ENCODE measurements around the gene PDGFD. TPM values are rescaled to one million over a fixed set of nuclear protein-coding genes. Genes with fewer than 3 reads are reported as not detected.

PDGFD gene
- polyA plus RNA-seq, 1 donor: 18.1 TPM

DNA sequence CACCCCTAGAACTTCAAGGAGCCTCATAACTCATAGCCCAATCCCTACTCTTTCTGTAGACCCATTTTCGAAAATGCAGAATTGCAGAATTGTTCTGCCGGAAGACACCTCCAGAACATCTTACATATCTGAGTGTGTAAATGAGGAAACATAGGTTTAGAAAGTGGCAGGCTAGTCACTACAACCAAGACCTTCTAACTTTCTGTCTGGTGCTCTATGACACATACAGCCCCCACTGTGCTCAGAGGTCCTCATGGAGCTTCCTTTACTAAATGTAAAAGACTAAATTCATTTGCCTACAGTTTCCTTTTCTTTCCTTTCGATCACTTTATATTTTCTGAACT is 259.7 kb downstream of the PDGFD start:
- H3K4me3 ChIP-seq (ENCODE audit: low read length): no peak overlapping the region
- H3K9me3 ChIP-seq (ENCODE audit: control insufficient read depth, low read depth, low read length): no peaks in the 10 kb centered on the region
- H3K36me3 ChIP-seq (ENCODE audit: control insufficient read depth, insufficient read depth, low read length): no peaks in the 10 kb centered on the region
- H3K27ac ChIP-seq (ENCODE audit: low read length): no peak overlapping the region
- H3K4me1 ChIP-seq (ENCODE audit: control insufficient read depth, insufficient read depth, low read length): no peaks in the 10 kb centered on the region
- 100% methylated on average over 1 of the region's 3 CpGs for WGBS (ENCODE audit: insufficient coverage, low lambda C conversion rate)
- H3K27me3 ChIP-seq (ENCODE audit: control insufficient read depth, insufficient read depth, low read length): no peaks in the 10 kb centered on the region
- DNase-seq: no peak

GRCh38 chr11:103903621-103904323 is 260.2 kb downstream of the PDGFD start:
- Histone ChIP-seq H3K9me3 (ENCODE audit: control insufficient read depth, low read depth, low read length) (no peaks in the 10 kb centered on the region), H3K27ac (ENCODE audit: low read length) (no peak overlapping the region)
- 75% methylated on average over 2 of the region's 2 CpGs for WGBS (ENCODE audit: insufficient coverage, low lambda C conversion rate)

GRCh38 chr11:103902994-103903393 is 261.0 kb downstream of the PDGFD start:
- WGBS (ENCODE audit: insufficient coverage, low lambda C conversion rate): no CpG with 5 or more reads among the region's 1 CpG

More at GRCh38 chr11:103903621-103904323, 260.2 kb downstream of the PDGFD start:
- H3K4me3 ChIP-seq (ENCODE audit: low read length): no peak overlapping the region
- H3K4me1 ChIP-seq (ENCODE audit: control insufficient read depth, insufficient read depth, low read length): no peaks in the 10 kb centered on the region
- no peaks in the 10 kb centered on the region for H3K27me3 ChIP-seq (ENCODE audit: control insufficient read depth, insufficient read depth, low read length)
- DNase-seq: no peak
- H3K36me3 ChIP-seq (ENCODE audit: control insufficient read depth, insufficient read depth, low read length): no peaks in the 10 kb centered on the region

DNA sequence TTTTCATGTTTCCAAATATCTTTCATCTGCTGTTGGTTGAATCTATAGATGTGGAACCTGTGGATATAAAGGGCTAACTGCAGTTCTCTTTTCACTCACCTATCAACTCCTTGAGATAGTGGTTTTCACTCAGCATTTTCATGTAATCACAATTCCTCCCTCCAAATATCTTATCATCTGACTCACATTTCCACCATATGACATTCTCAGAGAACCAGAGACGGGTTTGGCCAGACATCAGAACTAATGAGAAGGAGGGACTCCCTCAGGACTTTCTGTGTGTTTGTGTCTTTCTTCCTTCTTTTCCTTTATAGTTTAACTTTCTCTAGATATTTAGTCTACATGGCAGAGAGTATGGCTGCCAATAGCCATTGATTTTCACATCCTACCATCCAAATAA is 262.3 kb downstream of the PDGFD start:
- WGBS (ENCODE audit: insufficient coverage, low lambda C conversion rate): 60% methylated on average over 1 of the region's 1 CpG
- no peak for DNase-seq
- Histone ChIP-seq H3K4me1 (ENCODE audit: control insufficient read depth, insufficient read depth, low read length) (no peaks in the 10 kb centered on the region), H3K4me3 (ENCODE audit: low read length) (no peak overlapping the region), H3K9me3 (ENCODE audit: control insufficient read depth, low read depth, low read length) (no peaks in the 10 kb centered on the region), H3K27ac (ENCODE audit: low read length) (no peak overlapping the region), H3K27me3 (ENCODE audit: control insufficient read depth, insufficient read depth, low read length) (no peaks in the 10 kb centered on the region), H3K36me3 (ENCODE audit: control insufficient read depth, insufficient read depth, low read length) (no peaks in the 10 kb centered on the region)

More at GRCh38 chr11:103902994-103903393, 261.0 kb downstream of the PDGFD start:
- H3K27ac ChIP-seq (ENCODE audit: low read length): no peak overlapping the region
- no peaks in the 10 kb centered on the region for H3K4me1 ChIP-seq (ENCODE audit: control insufficient read depth, insufficient read depth, low read length)
- no peak for DNase-seq
- H3K4me3 ChIP-seq (ENCODE audit: low read length): no peak overlapping the region
- H3K27me3 ChIP-seq (ENCODE audit: control insufficient read depth, insufficient read depth, low read length): no peaks in the 10 kb centered on the region
- no peaks in the 10 kb centered on the region for H3K9me3 ChIP-seq (ENCODE audit: control insufficient read depth, low read depth, low read length)
- no peaks in the 10 kb centered on the region for H3K36me3 ChIP-seq (ENCODE audit: control insufficient read depth, insufficient read depth, low read length)

DNA sequence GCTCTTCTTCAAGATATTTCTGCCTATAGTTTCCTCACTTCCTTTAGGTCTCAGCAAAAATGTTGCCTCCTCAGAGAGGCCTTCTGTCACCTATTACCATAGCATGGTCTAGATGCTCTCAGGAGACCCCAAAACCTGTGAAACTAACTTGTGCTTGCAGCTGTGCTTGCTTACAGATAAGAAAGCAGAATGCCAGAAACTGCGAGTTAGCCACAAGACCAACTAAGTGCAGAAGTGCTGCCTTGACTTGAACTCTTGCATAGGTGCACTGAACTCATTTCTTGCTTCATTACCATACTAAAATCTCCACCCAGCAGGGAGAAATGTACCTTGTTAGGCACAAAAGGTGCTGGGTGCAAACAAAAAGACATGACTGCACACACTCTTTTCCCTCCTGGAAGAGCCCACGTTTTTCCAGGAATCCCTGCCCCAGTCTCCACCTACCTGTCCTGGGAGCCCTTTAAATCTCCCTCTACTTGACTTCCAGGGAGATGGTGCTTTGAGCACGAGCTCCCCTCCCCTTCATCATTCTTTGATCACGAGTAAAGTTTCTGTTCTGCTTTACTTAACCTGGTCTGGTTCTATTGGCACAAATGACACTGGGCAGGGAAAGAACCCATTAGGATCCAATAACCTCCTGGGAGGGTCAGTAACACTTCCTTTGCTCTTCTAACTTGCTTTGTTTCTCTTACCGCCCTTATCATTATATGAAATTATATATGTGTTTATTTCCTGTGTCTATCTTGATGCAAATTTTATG is 265.2 kb downstream of the PDGFD start:
- Histone ChIP-seq H3K27ac (ENCODE audit: low read length) (no peak overlapping the region), H3K36me3 (ENCODE audit: control insufficient read depth, insufficient read depth, low read length) (no peaks in the 10 kb centered on the region), H3K9me3 (ENCODE audit: control insufficient read depth, low read depth, low read length) (no peaks in the 10 kb centered on the region), H3K4me3 (ENCODE audit: low read length) (no peak overlapping the region), H3K4me1 (ENCODE audit: control insufficient read depth, insufficient read depth, low read length) (no peaks in the 10 kb centered on the region), H3K27me3 (ENCODE audit: control insufficient read depth, insufficient read depth, low read length) (no peaks in the 10 kb centered on the region)
- WGBS (ENCODE audit: insufficient coverage, low lambda C conversion rate): 55% methylated on average over 2 of the region's 5 CpGs
- DNase-seq: no peak

- Histone ChIP-seq H3K9me3 (ENCODE audit: control insufficient read depth, low read depth, low read length) (no peaks in the 10 kb centered on the region), H3K4me3 (ENCODE audit: low read length) (no peak overlapping the region), H3K27ac (ENCODE audit: low read length) (no peak overlapping the region), H3K36me3 (ENCODE audit: control insufficient read depth, insufficient read depth, low read length) (no peaks in the 10 kb centered on the region), H3K4me1 (ENCODE audit: control insufficient read depth, insufficient read depth, low read length) (no peaks in the 10 kb centered on the region), H3K27me3 (ENCODE audit: control insufficient read depth, insufficient read depth, low read length) (no peaks in the 10 kb centered on the region)
- no peak for DNase-seq
- WGBS (ENCODE audit: insufficient coverage, low lambda C conversion rate): 60% methylated on average over 1 of the region's 1 CpG
Measured at GRCh38 chr11:103898065-103898464, 265.9 kb downstream of the PDGFD start.

DNA sequence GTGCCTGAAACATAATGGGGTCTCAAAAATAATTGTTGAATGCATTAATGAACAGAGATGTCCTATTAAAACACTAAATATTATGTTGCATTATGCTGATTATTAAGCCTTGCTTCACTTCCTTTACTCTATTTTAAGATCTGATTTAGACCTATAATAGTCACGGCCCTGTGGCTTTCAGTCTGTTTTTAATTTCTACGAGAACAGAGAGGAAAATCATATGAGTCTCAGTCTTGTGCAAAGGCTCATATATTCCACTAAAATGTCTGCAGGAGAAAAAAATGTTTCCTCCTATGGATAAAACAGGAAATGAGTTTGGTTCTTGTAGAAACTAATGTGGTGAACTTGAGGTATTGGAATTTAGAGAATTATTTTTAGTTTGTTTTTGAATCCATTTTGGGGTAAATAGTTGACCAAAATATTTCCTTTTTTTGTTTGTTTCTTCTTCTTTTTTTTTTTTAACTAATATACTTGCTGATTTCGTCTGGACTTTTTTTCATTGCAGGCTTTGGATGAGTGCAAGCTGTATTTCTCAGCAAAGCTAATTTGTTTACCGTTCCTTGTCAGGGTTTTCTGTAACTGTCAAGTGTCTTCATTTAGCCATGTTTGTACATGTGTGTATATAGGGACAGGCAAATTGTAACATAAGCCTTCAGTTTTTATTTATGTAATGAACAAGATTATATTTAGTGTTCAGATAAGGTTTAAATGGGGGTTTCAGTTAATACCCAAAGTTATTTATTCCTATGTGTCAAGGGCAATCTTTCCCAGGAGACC is 266.6 kb downstream of the PDGFD start:
- no peak overlapping the region for H3K27ac ChIP-seq (ENCODE audit: low read length)
- no peaks in the 10 kb centered on the region for H3K4me1 ChIP-seq (ENCODE audit: control insufficient read depth, insufficient read depth, low read length)
- 78% methylated on average over 3 of the region's 4 CpGs for WGBS (ENCODE audit: insufficient coverage, low lambda C conversion rate)
- H3K9me3 ChIP-seq (ENCODE audit: control insufficient read depth, low read depth, low read length): no peaks in the 10 kb centered on the region
- no peak overlapping the region for H3K4me3 ChIP-seq (ENCODE audit: low read length)
- no peaks in the 10 kb centered on the region for H3K36me3 ChIP-seq (ENCODE audit: control insufficient read depth, insufficient read depth, low read length)
- no peak for DNase-seq
- no peaks in the 10 kb centered on the region for H3K27me3 ChIP-seq (ENCODE audit: control insufficient read depth, insufficient read depth, low read length)

DNA sequence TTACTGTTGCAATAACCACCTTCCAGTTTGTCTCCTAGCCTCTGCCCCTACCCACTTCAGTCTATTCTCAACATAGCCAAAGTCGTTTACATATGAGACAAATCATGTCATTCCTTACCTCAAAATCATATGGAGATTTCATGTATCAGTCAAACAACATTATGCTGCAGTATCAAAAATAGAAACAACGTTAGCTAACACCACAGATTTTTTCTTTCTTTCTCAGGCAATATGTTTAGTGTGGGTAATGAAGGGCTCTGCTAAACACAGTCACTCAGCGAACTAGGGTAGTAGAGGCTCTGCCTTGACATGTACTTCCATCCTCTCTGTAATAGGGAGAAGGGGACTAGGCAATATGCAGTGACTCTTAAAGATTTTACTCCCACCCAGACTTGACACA is 268.8 kb downstream of the PDGFD start:
- Histone ChIP-seq H3K36me3 (ENCODE audit: control insufficient read depth, insufficient read depth, low read length) (no peaks in the 10 kb centered on the region), H3K27ac (ENCODE audit: low read length) (no peak overlapping the region), H3K4me3 (ENCODE audit: low read length) (no peak overlapping the region), H3K4me1 (ENCODE audit: control insufficient read depth, insufficient read depth, low read length) (no peaks in the 10 kb centered on the region), H3K27me3 (ENCODE audit: control insufficient read depth, insufficient read depth, low read length) (no peaks in the 10 kb centered on the region), H3K9me3 (ENCODE audit: control insufficient read depth, low read depth, low read length) (no peaks in the 10 kb centered on the region)
- DNase-seq: no peak
- WGBS (ENCODE audit: insufficient coverage, low lambda C conversion rate): no CpG with 5 or more reads among the region's 3 CpGs

DNA sequence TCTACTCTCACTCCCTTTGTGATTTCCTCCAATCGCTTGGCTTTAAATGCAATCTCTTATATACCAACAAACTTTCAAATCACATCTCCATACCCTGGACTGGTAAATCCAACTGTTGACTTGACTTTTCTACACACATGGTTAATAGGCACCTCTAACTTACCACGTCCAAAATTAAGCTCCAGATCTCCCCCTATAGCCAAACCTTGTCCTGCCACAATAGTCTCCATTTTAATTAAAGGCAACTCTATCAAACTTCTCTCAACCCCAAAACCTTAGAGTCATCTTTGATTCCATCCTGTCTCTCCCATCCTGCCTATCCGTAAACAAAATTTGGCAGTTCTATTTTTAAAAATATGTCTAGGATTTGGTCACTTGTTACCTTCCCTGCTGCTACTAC is 269.3 kb downstream of the PDGFD start:
- H3K4me1 ChIP-seq (ENCODE audit: control insufficient read depth, insufficient read depth, low read length): no peaks in the 10 kb centered on the region
- no peak overlapping the region for H3K27ac ChIP-seq (ENCODE audit: low read length)
- H3K4me3 ChIP-seq (ENCODE audit: low read length): no peak overlapping the region
- no peaks in the 10 kb centered on the region for H3K27me3 ChIP-seq (ENCODE audit: control insufficient read depth, insufficient read depth, low read length)
- no CpG with 5 or more reads among the region's 3 CpGs for WGBS (ENCODE audit: insufficient coverage, low lambda C conversion rate)
- no peaks in the 10 kb centered on the region for H3K36me3 ChIP-seq (ENCODE audit: control insufficient read depth, insufficient read depth, low read length)
- H3K9me3 ChIP-seq (ENCODE audit: control insufficient read depth, low read depth, low read length): no peaks in the 10 kb centered on the region
- no peak for DNase-seq

DNA sequence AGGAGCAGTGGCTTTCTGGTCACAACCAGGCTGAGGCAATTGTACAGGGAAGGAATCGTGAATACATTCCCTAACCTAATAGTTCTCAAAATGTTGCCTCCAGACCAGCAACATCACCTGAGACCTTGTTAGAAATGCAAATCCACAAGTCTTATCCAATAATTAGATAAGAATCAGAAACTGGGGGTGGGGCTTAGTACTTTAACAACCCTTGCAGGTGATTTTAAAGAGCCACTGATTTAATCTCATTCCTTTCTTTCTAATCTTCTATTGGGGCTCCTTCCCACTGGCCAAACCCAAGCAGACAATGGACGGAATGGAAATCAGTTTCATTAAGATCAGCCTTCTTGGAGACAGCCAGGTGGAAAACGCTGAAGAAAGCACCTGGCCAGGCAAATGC is 269.9 kb downstream of the PDGFD start:
- Histone ChIP-seq H3K4me3 (ENCODE audit: low read length) (no peak overlapping the region), H3K27ac (ENCODE audit: low read length) (no peak overlapping the region), H3K4me1 (ENCODE audit: control insufficient read depth, insufficient read depth, low read length) (no peaks in the 10 kb centered on the region), H3K36me3 (ENCODE audit: control insufficient read depth, insufficient read depth, low read length) (no peaks in the 10 kb centered on the region), H3K9me3 (ENCODE audit: control insufficient read depth, low read depth, low read length) (no peaks in the 10 kb centered on the region), H3K27me3 (ENCODE audit: control insufficient read depth, insufficient read depth, low read length) (no peaks in the 10 kb centered on the region)
- DNase-seq: no peak
- WGBS (ENCODE audit: insufficient coverage, low lambda C conversion rate): no CpG with 5 or more reads among the region's 3 CpGs

Measured in large intestine (tissue), 3 donors.